Endothelial cell of umbilical vein (primary cell): ENCODE measurements around the gene SF3B1. TPM values are rescaled to one million over a fixed set of nuclear protein-coding genes. Genes with fewer than 3 reads are reported as not detected.

Experiments used
- BruUV-seq: library from RNA; stranded (reverse); fragments of 400-500 nt; replicated peaks from 2 replicates; lab custom pipeline; 2021; lab: Mats Ljungman, UMichigan
- CTCF ChIA-PET: fragments of 300-600, 350-600 bp; sonication (Branson Sonifier 250); formaldehyde crosslinking; loops from one replicate; lab custom pipeline; 2021; ENCODE audit warnings: antibody characterized with exemption, inconsistent platforms; lab: Charles Lee
- POLR2A ChIA-PET: fragments of 300-600, 350-600 bp; sonication (Branson Sonifier 250); formaldehyde crosslinking; loops from one replicate; lab custom pipeline; 2021; ENCODE audit warnings: antibody characterized with exemption, inconsistent platforms; lab: Charles Lee
- DNase-seq: peaks from one replicate; pipeline ENCODE4 v3.0.0-alpha.2; 2011; ENCODE audit warnings: low read depth, low spot score
- FAIRE-seq: peaks from 2 replicates; lab custom pipeline; 2011; peaks lifted over from hg19 to GRCh38; lab: Jason Lieb, UNC
- H2AFZ ChIP-seq: 2 replicates; pipeline ENCODE4 v1.6.0; 2012; ENCODE audit warnings: low read depth, low read length, control low read depth, inconsistent platforms
- H3K27ac ChIP-seq: 2 replicates; pipeline ENCODE4 v1.5.1; 2011; ENCODE audit warnings: low read depth, mild to moderate bottlenecking, control low read depth, low read length, moderate library complexity; ENCODE audit not compliant: insufficient read depth
- H3K27me3 ChIP-seq, 2 experiments: 2 replicates each; pipeline versions ENCODE4 v1.6.0 to v1.6.1; 2011; ENCODE audit warnings: low read length in 2 of 2, mixed read lengths in 1 of 2; ENCODE audit not compliant: control insufficient read depth in 2 of 2, insufficient read depth in 2 of 2
- H3K36me3 ChIP-seq, 2 experiments: 2 replicates in 1 of 2; 3 replicates in 1 of 2; pipeline ENCODE4 v1.5.1; 2011; ENCODE audit warnings: low read length in 2 of 2, mild to moderate bottlenecking in 1 of 2, moderate library complexity in 1 of 2; ENCODE audit not compliant: control insufficient read depth in 2 of 2, insufficient read depth in 2 of 2; ENCODE audit errors: extremely low read depth in 1 of 2
- H3K4me1 ChIP-seq: 3 replicates; pipeline ENCODE4 v1.5.1; 2011; ENCODE audit warnings: mild to moderate bottlenecking, low read length; ENCODE audit not compliant: control insufficient read depth, insufficient read depth; ENCODE audit errors: extremely low read depth
- H3K4me2 ChIP-seq: 2 replicates; pipeline ENCODE4 v1.6.1; 2011; ENCODE audit warnings: low read length, control low read depth, mixed read lengths; ENCODE audit not compliant: insufficient read depth
- H3K4me3 ChIP-seq, 3 experiments: fragments of 200-600 bp in 1 of 3; sonication (generic), shearing (Covaris generic) in 1 of 3; replicated peaks in 1 of 3; 2 replicates each; pipeline ENCODE4 v1.5.1; 2011 to 2016; ENCODE audit warnings: control low read depth in 3 of 3, low read length in 3 of 3, mild to moderate bottlenecking in 2 of 3, inconsistent platforms in 1 of 3, low read depth in 1 of 3, moderate library complexity in 1 of 3; ENCODE audit not compliant: insufficient read depth in 1 of 3
- H3K79me2 ChIP-seq: 2 replicates; pipeline ENCODE4 v1.6.0; 2012; ENCODE audit warnings: low read length, inconsistent platforms; ENCODE audit not compliant: control insufficient read depth, insufficient read depth
- H3K9ac ChIP-seq: replicated peaks from 2 replicates; pipeline ENCODE3; 2011; ENCODE audit warnings: low read length, control low read depth; ENCODE audit not compliant: insufficient read depth; ENCODE audit errors: extremely low read depth
- H3K9me1 ChIP-seq: replicated peaks from 3 replicates; pipeline ENCODE4 v1.6.0; 2011; ENCODE audit warnings: mild to moderate bottlenecking, low read length; ENCODE audit not compliant: control insufficient read depth, insufficient read depth; ENCODE audit errors: extremely low read depth
- H3K9me3 ChIP-seq: replicated peaks from 2 replicates; pipeline ENCODE4 v1.5.1; 2012; ENCODE audit warnings: low read length, inconsistent platforms; ENCODE audit not compliant: control insufficient read depth, insufficient read depth
- H4K20me1 ChIP-seq: replicated peaks from 2 replicates; pipeline ENCODE3; 2011; ENCODE audit warnings: mild to moderate bottlenecking, low read length; ENCODE audit not compliant: control insufficient read depth, insufficient read depth; ENCODE audit errors: extremely low read depth
- EZH2 ChIP-seq: IDR thresholded peaks from 2 replicates; pipeline ENCODE4 v1.6.1; 2012; ENCODE audit warnings: borderline replicate concordance, low read depth, mild to moderate bottlenecking, moderate library complexity, low read length, inconsistent platforms; ENCODE audit not compliant: severe bottlenecking
- FOS ChIP-seq: IDR thresholded peaks from 2 replicates; pipeline ENCODE4 v1.6.1; 2011; ENCODE audit warnings: mild to moderate bottlenecking, low read length, moderate library complexity, borderline replicate concordance; ENCODE audit not compliant: insufficient read depth
- GATA2 ChIP-seq: IDR thresholded peaks from 2 replicates; pipeline ENCODE4 v1.7.0; 2011; ENCODE audit warnings: low read depth, mild to moderate bottlenecking, moderate library complexity, mixed read lengths, low read length; ENCODE audit not compliant: insufficient read length, insufficient read depth
- JUN ChIP-seq: IDR thresholded peaks from 2 replicates; pipeline ENCODE4 v1.6.1; 2011; ENCODE audit warnings: borderline replicate concordance, low read depth; ENCODE audit not compliant: insufficient read length, insufficient read depth
- MYC ChIP-seq: IDR thresholded peaks from one replicate; pipeline ENCODE4 v1.6.1; 2011; ENCODE audit warnings: mild to moderate bottlenecking, low read depth, low read length
- POLR2A ChIP-seq: IDR thresholded peaks from 2 replicates; pipeline ENCODE4 v1.6.1; 2012; ENCODE audit warnings: low read depth, mild to moderate bottlenecking, control low read depth, low read length
- POLR2AphosphoS5 ChIP-seq: IDR thresholded peaks from 2 replicates; pipeline ENCODE4 v1.6.1; 2012; ENCODE audit warnings: low read depth, mild to moderate bottlenecking, control low read depth, low read length, moderate library complexity; ENCODE audit not compliant: insufficient read depth
- dilution Hi-C: fragments of 300-500 bp; cut with MboI; formaldehyde crosslinking; loops from one replicate; pipeline ENCODE4 v1.15.0; 2019; ENCODE audit warnings: low sequenced_read_pairs; ENCODE audit not compliant: extremely low pct_ligation_motif_present
- intact Hi-C: fragments of 100-400 bp; cut with micrococcal nuclease; formaldehyde crosslinking; loops from one replicate; pipeline ENCODE4 v1.10.0; 2022
- polyA plus RNA-seq, 4 experiments: library from polyadenylated mRNA; depleted of rRNA in 3 of 4; stranded (reverse) in 3 of 4; unstranded in 1 of 4; fragments of >200 nt; gene quantifications; 2 replicates each; pipeline versions ENCODE4 v1.2.1 to v1.2.3, GENCODE V29; 2011 to 2012; ENCODE audit warnings: missing spikeins in 1 of 4
- total RNA-seq: library from RNA; stranded (reverse); gene quantifications from 2 replicates; pipeline ENCODE4 v1.2.3, GENCODE V29; 2021
- TF ChIP-seq, protein P1 (sequence below), 2 donors: IDR thresholded peaks; 1 replicate in 1 of 2; 2 replicates in 1 of 2; pipeline ENCODE4 v1.5.1; 2011; ENCODE audit warnings: low read length in 2 of 2, mild to moderate bottlenecking in 2 of 2, moderate library complexity in 2 of 2, control low read depth in 1 of 2, inconsistent platforms in 1 of 2, low read depth in 1 of 2; ENCODE audit not compliant: insufficient read depth in 1 of 2; ENCODE audit errors: extremely low read depth in 1 of 2
- TF ChIP-seq, protein P2 (sequence below): IDR thresholded peaks from 2 replicates; pipeline ENCODE4 v1.6.1; 2011; ENCODE audit not compliant: insufficient read depth, insufficient read length

The SF3B1 gene
- total and polyA plus RNA-seq, 2 donors (not counting 3 experiments of a cell fraction or from before 2014, with no cell fraction given), result 234 to 321 TPM

DNA sequence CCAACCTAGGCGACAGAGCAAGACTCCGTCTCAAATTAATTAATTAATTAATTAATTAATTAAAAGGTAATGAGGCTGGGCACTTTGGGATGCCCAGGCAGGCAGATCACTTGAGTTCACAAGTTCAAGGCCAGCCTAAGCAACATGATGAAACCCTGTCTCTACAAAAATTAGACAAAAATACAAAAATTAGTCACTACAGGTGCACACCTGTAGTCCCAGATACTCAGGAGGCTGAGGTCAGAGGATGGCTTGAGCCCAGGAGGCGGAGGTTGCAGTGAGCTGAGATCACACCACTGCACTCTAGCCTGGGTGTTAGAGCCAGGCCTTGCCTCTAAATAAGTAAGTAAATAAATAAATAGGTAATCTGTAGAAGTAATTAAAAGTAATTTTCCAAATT lies 6.8 kb downstream of the SF3B1 start:
- Histone ChIP-seq H3K9ac (no peak overlapping the region), H3K4me1 (peaks cover 12% of the 10 kb centered on the region), H3K27ac (no peak overlapping the region), H3K9me3 (no peaks in the 10 kb centered on the region), H3K36me3 (peaks cover 5 to 6% of the 10 kb centered on the region in 2 experiments), H4K20me1 (peaks cover 38% of the 10 kb centered on the region), H3K4me2 (no peak overlapping the region), H2AFZ (no peak overlapping the region), H3K4me3 (no peak overlapping the region), H3K9me1 (no peaks in the 10 kb centered on the region), H3K27me3 (no peaks in the 10 kb centered on the region), H3K79me2 (peaks cover 100% of the 10 kb centered on the region)
- no peak for TF ChIP-seq POLR2AphosphoS5
- TF ChIP-seq MYC, result no peak
- TF ChIP-seq, protein P1, sequence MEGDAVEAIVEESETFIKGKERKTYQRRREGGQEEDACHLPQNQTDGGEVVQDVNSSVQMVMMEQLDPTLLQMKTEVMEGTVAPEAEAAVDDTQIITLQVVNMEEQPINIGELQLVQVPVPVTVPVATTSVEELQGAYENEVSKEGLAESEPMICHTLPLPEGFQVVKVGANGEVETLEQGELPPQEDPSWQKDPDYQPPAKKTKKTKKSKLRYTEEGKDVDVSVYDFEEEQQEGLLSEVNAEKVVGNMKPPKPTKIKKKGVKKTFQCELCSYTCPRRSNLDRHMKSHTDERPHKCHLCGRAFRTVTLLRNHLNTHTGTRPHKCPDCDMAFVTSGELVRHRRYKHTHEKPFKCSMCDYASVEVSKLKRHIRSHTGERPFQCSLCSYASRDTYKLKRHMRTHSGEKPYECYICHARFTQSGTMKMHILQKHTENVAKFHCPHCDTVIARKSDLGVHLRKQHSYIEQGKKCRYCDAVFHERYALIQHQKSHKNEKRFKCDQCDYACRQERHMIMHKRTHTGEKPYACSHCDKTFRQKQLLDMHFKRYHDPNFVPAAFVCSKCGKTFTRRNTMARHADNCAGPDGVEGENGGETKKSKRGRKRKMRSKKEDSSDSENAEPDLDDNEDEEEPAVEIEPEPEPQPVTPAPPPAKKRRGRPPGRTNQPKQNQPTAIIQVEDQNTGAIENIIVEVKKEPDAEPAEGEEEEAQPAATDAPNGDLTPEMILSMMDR (IDR thresholded peaks at IDR 0.05; ENCODE audit: extremely low read depth in 1 of 2, insufficient read depth in 1 of 2, low read depth in 1 of 2, low read length in 2 of 2), result no peak
- dilution Hi-C loops, result no loop called here
- DNase-seq (no peak), FAIRE-seq (no peak)
- ChIA-PET CTCF (no interaction called here), POLR2A (no interaction called here)
- no TSS peak for BruUV-seq
- intact Hi-C loops, result no loop called here

DNA sequence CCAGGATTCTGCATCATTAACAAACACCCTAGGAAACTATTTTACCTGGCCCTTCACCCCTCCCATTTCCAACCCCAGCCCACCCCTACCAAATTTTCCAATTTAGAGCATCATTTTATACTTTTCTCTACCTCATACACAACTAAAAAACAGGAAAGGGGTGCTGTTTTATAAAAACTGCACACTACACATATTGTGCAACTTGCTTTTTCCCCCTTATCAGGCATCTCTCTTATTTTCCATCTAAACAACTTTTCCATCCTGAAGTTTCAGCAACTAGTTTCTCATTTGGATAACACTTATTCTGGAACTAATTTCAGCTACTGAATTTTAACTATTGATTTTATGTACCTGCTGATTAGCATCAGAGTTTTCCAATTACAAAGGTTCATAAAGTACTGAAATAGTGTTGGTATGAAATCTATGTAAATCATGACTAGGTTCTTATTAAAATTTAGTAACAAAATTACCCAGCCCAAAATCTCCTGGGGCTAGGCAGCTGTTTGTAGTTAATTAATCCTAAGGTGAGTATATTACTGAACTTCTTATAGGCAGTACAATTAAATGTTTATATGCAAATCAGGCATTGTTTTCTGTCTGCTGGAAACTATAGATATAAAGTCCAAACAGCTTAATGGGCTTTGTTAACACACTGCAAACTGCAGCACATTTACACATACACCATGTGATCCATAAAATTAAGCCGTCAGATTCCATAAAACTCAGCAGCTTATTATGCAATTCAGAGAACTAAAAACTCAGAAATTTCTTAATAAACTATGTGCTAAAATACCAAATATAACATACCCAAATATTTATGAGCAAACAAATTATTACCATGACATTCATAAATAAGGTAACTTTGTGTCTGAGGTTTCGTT lies 7.9 kb downstream of the SF3B1 start:
- Histone ChIP-seq H3K27me3 (no peaks in the 10 kb centered on the region), H3K4me3 (no peak overlapping the region), H3K27ac (no peak overlapping the region), H3K36me3 (peaks cover 6 to 7% of the 10 kb centered on the region in 2 experiments), H3K9me1 (no peaks in the 10 kb centered on the region), H3K9me3 (no peaks in the 10 kb centered on the region), H3K9ac (no peak overlapping the region), H3K4me2 (no peak overlapping the region), H2AFZ (no peak overlapping the region), H3K4me1 (peaks cover 2% of the 10 kb centered on the region), H3K79me2 (peaks cover 99% of the 10 kb centered on the region), H4K20me1 (peaks cover 33% of the 10 kb centered on the region)
- intact Hi-C loops, result no loop called here
- DNase-seq (no peak), FAIRE-seq (no peak)
- CTCF ChIA-PET, result no interaction called here
- dilution Hi-C loops, result no loop called here
- BruUV-seq, result no TSS peak
- POLR2A ChIA-PET, result no interaction called here
- TF ChIP-seq, protein P1 (IDR thresholded peaks at IDR 0.05; ENCODE audit: extremely low read depth in 1 of 2, insufficient read depth in 1 of 2, low read depth in 1 of 2, low read length in 2 of 2), result no peak
- TF ChIP-seq JUN, result no peak
- TF ChIP-seq FOS, result no peak
- TF ChIP-seq MYC, result no peak
- TF ChIP-seq GATA2, result no peak
- TF ChIP-seq, protein P2, sequence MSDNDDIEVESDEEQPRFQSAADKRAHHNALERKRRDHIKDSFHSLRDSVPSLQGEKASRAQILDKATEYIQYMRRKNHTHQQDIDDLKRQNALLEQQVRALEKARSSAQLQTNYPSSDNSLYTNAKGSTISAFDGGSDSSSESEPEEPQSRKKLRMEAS, result no peak
- TF ChIP-seq EZH2, result no peak
- no peak for TF ChIP-seq POLR2A
